ENCODE data around the gene GLRA3.

GRCh38 chr4:174808119-174808518 lies 20.9 kb downstream of the GLRA3 start:
- no peak for TF ChIP-seq EZH2 (IDR thresholded peaks at IDR 0.05; ENCODE audit: insufficient read depth, poor library complexity, severe bottlenecking)
- no peak for TF ChIP-seq EZH2phosphoT487 (IDR thresholded peaks at IDR 0.05; ENCODE audit: insufficient read depth, low read depth)

Measured in GM23248 (cell line).